ENCODE results near the gene GALNT2.

GALNT2 gene

GRCh38 chr1:230052018-230052417, 15.0 kb upstream of the GALNT2 start:
- no peak for DNase-seq (ENCODE audit: low spot score)
- Histone ChIP-seq H4K8ac (ENCODE audit: low read depth, low read length) (no peak overlapping the region), H3K4ac (ENCODE audit: low read length) (no peak overlapping the region), H2AFZ (ENCODE audit: low read length) (no peak overlapping the region), H3K9ac (ENCODE audit: low read depth, low read length, poor library complexity) (no peak overlapping the region), H3K18ac (ENCODE audit: low read length) (no peak overlapping the region), H3K14ac (ENCODE audit: low read length) (no peak overlapping the region), H2BK120ac (ENCODE audit: low read depth, low read length) (no peak overlapping the region), H3K4me1 (ENCODE audit: control insufficient read depth in 2 of 2, insufficient read depth in 1 of 2, low read depth in 1 of 2, low read length in 2 of 2) (peaks cover 0 to 7% of the 10 kb centered on the region in 2 donors), H3K36me3 (replicated peaks in 1 of 2; ENCODE audit: control insufficient read depth in 2 of 2, insufficient read depth in 2 of 2, low read length in 2 of 2) (no peaks in the 10 kb centered on the region), H3K4me2 (ENCODE audit: insufficient read depth, low read length, poor library complexity, severe bottlenecking) (no peak overlapping the region), H3K9me3 (replicated peaks in 1 of 2; ENCODE audit: control insufficient read depth in 2 of 2, insufficient read depth in 1 of 2, low read depth in 1 of 2, low read length in 2 of 2) (no peaks in the 10 kb centered on the region), H2BK5ac (ENCODE audit: low read length) (no peak overlapping the region), H2BK12ac (ENCODE audit: low read length) (no peak overlapping the region), H4K91ac (ENCODE audit: low read depth, low read length, poor library complexity) (no peak overlapping the region), H3K27me3 (ENCODE audit: control insufficient read depth in 3 of 3, insufficient read depth in 3 of 3, low read depth in 1 of 3, low read length in 3 of 3) (peaks cover 0 to 18% (median 0%) of the 10 kb centered on the region in 3 experiments), H3K79me1 (ENCODE audit: low read depth, low read length) (no peaks in the 10 kb centered on the region), H3K4me3 (ENCODE audit: low read length in 2 of 2) (no peak overlapping the region), H2AK5ac (ENCODE audit: low read depth, low read length) (no peak overlapping the region), H2BK15ac (ENCODE audit: low read length) (no peak overlapping the region), H3K27ac (replicated peaks; ENCODE audit: low read length) (no peak overlapping the region), H3K23ac (ENCODE audit: low read depth, low read length, poor library complexity) (no peak overlapping the region)
- WGBS, 2 donors (ENCODE audit: extremely low coverage in 2 of 2, insufficient read length in 2 of 2, insufficient replicate concordance in 1 of 2), result no CpG with 5 or more reads among the region's 2 CpGs

GRCh38 chr1:230052665-230053064, 14.4 kb upstream of the GALNT2 start:
- H3K36me3 ChIP-seq (replicated peaks in 1 of 2; ENCODE audit: control insufficient read depth in 2 of 2, insufficient read depth in 2 of 2, low read length in 2 of 2), result no peaks in the 10 kb centered on the region
- H3K27ac ChIP-seq (replicated peaks; ENCODE audit: low read length), result no peak overlapping the region
- H3K18ac ChIP-seq (ENCODE audit: low read length), result no peak overlapping the region
- H3K4me2 ChIP-seq (ENCODE audit: insufficient read depth, low read length, poor library complexity, severe bottlenecking), result no peak overlapping the region
- peak overlapping the region; percentile 56 for H3K9ac ChIP-seq (ENCODE audit: low read depth, low read length, poor library complexity)
- no peak for DNase-seq (ENCODE audit: low spot score)
- no peak overlapping the region for H3K23ac ChIP-seq (ENCODE audit: low read depth, low read length, poor library complexity)
- H2AK5ac ChIP-seq (ENCODE audit: low read depth, low read length), result no peak overlapping the region
- H3K4me1 ChIP-seq (ENCODE audit: control insufficient read depth in 2 of 2, insufficient read depth in 1 of 2, low read depth in 1 of 2, low read length in 2 of 2), result peaks cover 0 to 3% of the 10 kb centered on the region in 2 donors
- H3K14ac ChIP-seq (ENCODE audit: low read length), result no peak overlapping the region
- peak overlapping the region in 1 of 2 donors; percentile 59 for H3K4me3 ChIP-seq (ENCODE audit: low read length in 2 of 2)
- H3K9me3 ChIP-seq (replicated peaks in 1 of 2; ENCODE audit: control insufficient read depth in 2 of 2, insufficient read depth in 1 of 2, low read depth in 1 of 2, low read length in 2 of 2), result no peaks in the 10 kb centered on the region
- no peaks in the 10 kb centered on the region for H3K79me1 ChIP-seq (ENCODE audit: low read depth, low read length)
- no CpG with 5 or more reads among the region's 5 CpGs for WGBS, 2 donors (ENCODE audit: extremely low coverage in 2 of 2, insufficient read length in 2 of 2, insufficient replicate concordance in 1 of 2)
- no peak overlapping the region for H2BK5ac ChIP-seq (ENCODE audit: low read length)
- no peak overlapping the region for H4K8ac ChIP-seq (ENCODE audit: low read depth, low read length)
- H2BK12ac ChIP-seq (ENCODE audit: low read length), result no peak overlapping the region
- no peak overlapping the region for H4K91ac ChIP-seq (ENCODE audit: low read depth, low read length, poor library complexity)
- H3K27me3 ChIP-seq (ENCODE audit: control insufficient read depth in 3 of 3, insufficient read depth in 3 of 3, low read depth in 1 of 3, low read length in 3 of 3), result peaks cover 0 to 18% (median 0%) of the 10 kb centered on the region in 3 experiments
- H2BK120ac ChIP-seq (ENCODE audit: low read depth, low read length), result no peak overlapping the region
- H3K4ac ChIP-seq (ENCODE audit: low read length), result no peak overlapping the region
- H2AFZ ChIP-seq (ENCODE audit: low read length), result no peak overlapping the region
- no peak overlapping the region for H2BK15ac ChIP-seq (ENCODE audit: low read length)

- no peak for DNase-seq (ENCODE audit: low spot score)
Observed at GRCh38 chr1:230054092-230054749, 12.8 kb upstream of the GALNT2 start.

GRCh38 chr1:230056098-230056497, 10.9 kb upstream of the GALNT2 start:
- H3K4me1 ChIP-seq (ENCODE audit: control insufficient read depth in 2 of 2, insufficient read depth in 1 of 2, low read depth in 1 of 2, low read length in 2 of 2), result peaks cover 0 to 2% of the 10 kb centered on the region in 2 donors
- no peak overlapping the region for H3K4me2 ChIP-seq (ENCODE audit: insufficient read depth, low read length, poor library complexity, severe bottlenecking)
- no peak overlapping the region for H3K4me3 ChIP-seq (ENCODE audit: low read length in 2 of 2)
- no peak overlapping the region for H4K91ac ChIP-seq (ENCODE audit: low read depth, low read length, poor library complexity)
- no peak overlapping the region for H4K8ac ChIP-seq (ENCODE audit: low read depth, low read length)
- no peak overlapping the region for H2BK120ac ChIP-seq (ENCODE audit: low read depth, low read length)
- H3K79me1 ChIP-seq (ENCODE audit: low read depth, low read length), result no peaks in the 10 kb centered on the region
- H3K23ac ChIP-seq (ENCODE audit: low read depth, low read length, poor library complexity), result no peak overlapping the region
- no peak overlapping the region for H2BK5ac ChIP-seq (ENCODE audit: low read length)
- no peak overlapping the region for H3K9ac ChIP-seq (ENCODE audit: low read depth, low read length, poor library complexity)
- H3K27me3 ChIP-seq (ENCODE audit: control insufficient read depth in 3 of 3, insufficient read depth in 3 of 3, low read depth in 1 of 3, low read length in 3 of 3), result peaks cover 0 to 15% (median 0%) of the 10 kb centered on the region in 3 experiments
- no peak overlapping the region for H3K14ac ChIP-seq (ENCODE audit: low read length)
- no peak overlapping the region for H3K27ac ChIP-seq (replicated peaks; ENCODE audit: low read length)
- H2AK5ac ChIP-seq (ENCODE audit: low read depth, low read length), result no peak overlapping the region
- no peak overlapping the region for H2AFZ ChIP-seq (ENCODE audit: low read length)
- H2BK12ac ChIP-seq (ENCODE audit: low read length), result no peak overlapping the region
- H3K36me3 ChIP-seq (replicated peaks in 1 of 2; ENCODE audit: control insufficient read depth in 2 of 2, insufficient read depth in 2 of 2, low read length in 2 of 2), result no peaks in the 10 kb centered on the region
- H2BK15ac ChIP-seq (ENCODE audit: low read length), result no peak overlapping the region
- no peak overlapping the region for H3K4ac ChIP-seq (ENCODE audit: low read length)
- no CpG with 5 or more reads among the region's 1 CpG for WGBS, 2 donors (ENCODE audit: extremely low coverage in 2 of 2, insufficient read length in 2 of 2, insufficient replicate concordance in 1 of 2)
- no peaks in the 10 kb centered on the region for H3K9me3 ChIP-seq (replicated peaks in 1 of 2; ENCODE audit: control insufficient read depth in 2 of 2, insufficient read depth in 1 of 2, low read depth in 1 of 2, low read length in 2 of 2)
- H3K18ac ChIP-seq (ENCODE audit: low read length), result no peak overlapping the region
- no peak for DNase-seq (ENCODE audit: low spot score)

More at GRCh38 chr1:230054092-230054749, 12.8 kb upstream of the GALNT2 start:
- H2AFZ ChIP-seq (ENCODE audit: low read length), result no peak overlapping the region
- no peaks in the 10 kb centered on the region for H3K9me3 ChIP-seq (replicated peaks in 1 of 2; ENCODE audit: control insufficient read depth in 2 of 2, insufficient read depth in 1 of 2, low read depth in 1 of 2, low read length in 2 of 2)
- H3K9ac ChIP-seq (ENCODE audit: low read depth, low read length, poor library complexity), result no peak overlapping the region
- no peak overlapping the region for H2BK15ac ChIP-seq (ENCODE audit: low read length)
- no peak overlapping the region for H2BK120ac ChIP-seq (ENCODE audit: low read depth, low read length)
- no peaks in the 10 kb centered on the region for H3K79me1 ChIP-seq (ENCODE audit: low read depth, low read length)
- H2AK5ac ChIP-seq (ENCODE audit: low read depth, low read length), result no peak overlapping the region
- H3K27me3 ChIP-seq (ENCODE audit: control insufficient read depth in 3 of 3, insufficient read depth in 3 of 3, low read depth in 1 of 3, low read length in 3 of 3), result peaks cover 0 to 18% (median 0%) of the 10 kb centered on the region in 3 experiments
- no peak overlapping the region for H2BK5ac ChIP-seq (ENCODE audit: low read length)
- no peak overlapping the region for H3K14ac ChIP-seq (ENCODE audit: low read length)
- H3K4me3 ChIP-seq (ENCODE audit: low read length in 2 of 2), result no peak overlapping the region
- H3K18ac ChIP-seq (ENCODE audit: low read length), result no peak overlapping the region
- H3K36me3 ChIP-seq (replicated peaks in 1 of 2; ENCODE audit: control insufficient read depth in 2 of 2, insufficient read depth in 2 of 2, low read length in 2 of 2), result no peaks in the 10 kb centered on the region
- H3K4me2 ChIP-seq (ENCODE audit: insufficient read depth, low read length, poor library complexity, severe bottlenecking), result no peak overlapping the region
- peaks cover 0 to 2% of the 10 kb centered on the region in 2 donors for H3K4me1 ChIP-seq (ENCODE audit: control insufficient read depth in 2 of 2, insufficient read depth in 1 of 2, low read depth in 1 of 2, low read length in 2 of 2)
- WGBS, 2 donors (ENCODE audit: extremely low coverage in 2 of 2, insufficient read length in 2 of 2, insufficient replicate concordance in 1 of 2), result no CpG with 5 or more reads among the region's 8 CpGs
- H3K23ac ChIP-seq (ENCODE audit: low read depth, low read length, poor library complexity), result no peak overlapping the region
- H4K91ac ChIP-seq (ENCODE audit: low read depth, low read length, poor library complexity), result no peak overlapping the region
- H3K27ac ChIP-seq (replicated peaks; ENCODE audit: low read length), result no peak overlapping the region
- H4K8ac ChIP-seq (ENCODE audit: low read depth, low read length), result no peak overlapping the region
- no peak overlapping the region for H3K4ac ChIP-seq (ENCODE audit: low read length)
- H2BK12ac ChIP-seq (ENCODE audit: low read length), result no peak overlapping the region

All from neuronal stem cell (in vitro differentiated cells).